Glutamatergic neuron (in vitro differentiated cells): Measurements from ENCODE around the gene DUS4L. TPM values are rescaled to one million over a fixed set of nuclear protein-coding genes. Genes with fewer than 3 reads are reported as not detected.

Source experiments
- DNase-seq: peaks from one replicate; pipeline ENCODE4 v3.0.0; 2022
- H3K27ac Mint-ChIP-seq: one replicate; pipeline ENCODE4 v1.8.0; 2020; ENCODE audit warnings: mild to moderate bottlenecking, mixed read lengths, inconsistent platforms; ENCODE audit not compliant: unreplicated experiment
- H3K27me3 Mint-ChIP-seq: one replicate; pipeline ENCODE4 v1.8.0; 2020; ENCODE audit warnings: mild to moderate bottlenecking, moderate library complexity, mixed read lengths, inconsistent platforms; ENCODE audit not compliant: unreplicated experiment
- H3K36me3 Mint-ChIP-seq: one replicate; pipeline ENCODE4 v1.8.0; 2020; ENCODE audit warnings: mild to moderate bottlenecking, mixed read lengths, inconsistent platforms; ENCODE audit not compliant: unreplicated experiment
- H3K4me1 Mint-ChIP-seq: one replicate; pipeline ENCODE4 v1.8.0; 2020; ENCODE audit warnings: mild to moderate bottlenecking, low read depth, mixed read lengths, inconsistent platforms; ENCODE audit not compliant: unreplicated experiment
- H3K4me3 Mint-ChIP-seq: one replicate; pipeline ENCODE4 v1.8.0; 2020; ENCODE audit warnings: mild to moderate bottlenecking, mixed read lengths, inconsistent platforms; ENCODE audit not compliant: unreplicated experiment
- H3K9me3 Mint-ChIP-seq: one replicate; pipeline ENCODE4 v1.8.0; 2020; ENCODE audit warnings: mild to moderate bottlenecking, moderate library complexity, mixed read lengths, inconsistent platforms; ENCODE audit not compliant: unreplicated experiment
- CTCF ChIP-seq: fragments of 200-600 bp; sonication (generic); IDR thresholded peaks from one replicate; pipeline ENCODE4 v1.5.0; 2021; ENCODE audit not compliant: partially characterized antibody, unreplicated experiment
- total RNA-seq: library from RNA; stranded (reverse); fragmentation: NEBNext Ultra II Directional; extraction: Animal tissue kit (Norgen Biotek cat#: 25700); gene quantifications from one replicate; pipeline ENCODE4 v1.2.1, GENCODE V29; 2021; ENCODE audit not compliant: unreplicated experiment

The DUS4L gene
- total RNA-seq, 1 donor from 2014 or later, result 11.5 TPM

- Mint-ChIP-seq H3K4me1 (no peaks in the 10 kb centered on the region), H3K9me3 (peaks cover 3% of the 10 kb centered on the region), H3K27ac (no peak overlapping the region), H3K27me3 (peaks cover 2% of the 10 kb centered on the region), H3K36me3 (peaks cover 6% of the 10 kb centered on the region), H3K4me3 (no peak overlapping the region)
- no peak for DNase-seq
- TF ChIP-seq CTCF, result no peak
Observed at GRCh38 chr7:107591421-107591820, 27.6 kb downstream of the DUS4L start.

GRCh38 chr7:107592361-107593024 lies 28.7 kb downstream of the DUS4L start:
- H3K27me3 Mint-ChIP-seq, result peaks cover 2% of the 10 kb centered on the region
- peaks cover 3% of the 10 kb centered on the region for H3K9me3 Mint-ChIP-seq
- no peak for TF ChIP-seq CTCF
- H3K4me3 Mint-ChIP-seq, result no peak overlapping the region
- DNase-seq, result no peak
- H3K36me3 Mint-ChIP-seq, result peaks cover 6% of the 10 kb centered on the region
- H3K4me1 Mint-ChIP-seq, result no peaks in the 10 kb centered on the region
- no peak overlapping the region for H3K27ac Mint-ChIP-seq

- Mint-ChIP-seq H3K4me3 (no peak overlapping the region), H3K27ac (no peak overlapping the region), H3K9me3 (peaks cover 3% of the 10 kb centered on the region), H3K4me1 (no peaks in the 10 kb centered on the region), H3K36me3 (peaks cover 6% of the 10 kb centered on the region), H3K27me3 (peaks cover 2% of the 10 kb centered on the region)
- DNase-seq, result no peak
- TF ChIP-seq CTCF, result no peak
Observed at GRCh38 chr7:107593025-107593410, 29.2 kb downstream of the DUS4L start.

- H3K4me3 Mint-ChIP-seq, result no peak overlapping the region
- DNase-seq, result no peak
- H3K27me3 Mint-ChIP-seq, result no peaks in the 10 kb centered on the region
- no peak for TF ChIP-seq CTCF
- no peak overlapping the region for H3K27ac Mint-ChIP-seq
- H3K4me1 Mint-ChIP-seq, result no peaks in the 10 kb centered on the region
- no peaks in the 10 kb centered on the region for H3K9me3 Mint-ChIP-seq
- H3K36me3 Mint-ChIP-seq, result no peaks in the 10 kb centered on the region
Observed at GRCh38 chr7:107594961-107595737, 31.4 kb downstream of the DUS4L start.
